AG04449 (cell line): ENCODE results near the gene VCL.
A peak's percentile ranks its signal among the peaks of the same experiment; 100 is the strongest.

Source experiments
- CTCF ChIA-PET: fragments of 350-600 bp; formaldehyde crosslinking; extraction: SDS; loops from one replicate; lab custom pipeline; 2021; ENCODE audit warnings: antibody characterized with exemption; lab: Yijun Ruan, JAX
- POLR2A ChIA-PET: fragments of 400-600, 350-600 bp; formaldehyde crosslinking; extraction: SDS; loops from one replicate; lab custom pipeline; 2020; ENCODE audit warnings: antibody characterized with exemption, inconsistent platforms; lab: Yijun Ruan, JAX
- DNase-seq: peaks from one replicate; pipeline ENCODE4 v3.0.0-alpha.2; 2010; ENCODE audit warnings: low read depth, low spot score
- H3K4me3 ChIP-seq: 2 replicates; pipeline ENCODE4 v1.5.1; 2011; ENCODE audit warnings: low read depth, mild to moderate bottlenecking, control low read depth, low read length
- CTCF ChIP-seq: IDR thresholded peaks from one replicate; pipeline ENCODE4 v1.5.1; 2011; ENCODE audit warnings: mild to moderate bottlenecking, moderate library complexity, low read length, control low read depth, inconsistent platforms; ENCODE audit not compliant: insufficient read depth; ENCODE audit errors: missing control alignments

VCL gene

GRCh38 chr10:74077416-74077815, 79.5 kb downstream of the VCL start:
- CTCF ChIA-PET, result interaction anchor here (1.3 to 6.2 kb wide), 4 partner anchors 78 to 197 kb away, joined by 3 to 87 read pairs (median 4); no protein-coding TSS in a partner anchor
- POLR2A ChIA-PET, result no interaction called here
- no peak overlapping the region for H3K4me3 ChIP-seq
- DNase-seq, result no peak
- no peak for TF ChIP-seq CTCF

- ChIA-PET POLR2A (no interaction called here), CTCF (interaction anchor here (1.7 to 7.1 kb wide), 4 partner anchors 16 to 190 kb away, joined by 4 to 87 read pairs (median 30); no protein-coding TSS in a partner anchor)
- no peak for DNase-seq
- TF ChIP-seq CTCF, result no peak
- H3K4me3 ChIP-seq, result no peak overlapping the region
Measured at GRCh38 chr10:74078037-74078436, 80.1 kb downstream of the VCL start.

- DNase-seq, result no peak
- ChIA-PET CTCF (interaction anchor here (1.0 to 7.1 kb wide), 15 partner anchors 11 to 231 kb away, joined by 3 to 87 read pairs (median 12); no protein-coding TSS in a partner anchor), POLR2A (interaction anchor here (1.4 kb wide), 1 partner anchor 81 kb away, joined by 6 read pairs; the partner anchor contains the start of gene VCL)
- TF ChIP-seq CTCF, result no peak
- H3K4me3 ChIP-seq, result no peak overlapping the region
Measured at GRCh38 chr10:74079028-74079935, 81.4 kb downstream of the VCL start.

- ChIA-PET CTCF (interaction anchor here (0.8 to 7.1 kb wide), 23 partner anchors 8 to 231 kb away, joined by 3 to 87 read pairs (median 10); no protein-coding TSS in a partner anchor), POLR2A (interaction anchor here (1.4 kb wide), 1 partner anchor 81 kb away, joined by 6 read pairs; the partner anchor contains the start of gene VCL)
- TF ChIP-seq CTCF, result no peak
- no peak overlapping the region for H3K4me3 ChIP-seq
- DNase-seq, result no peak
Measured at GRCh38 chr10:74079936-74080590, 82.1 kb downstream of the VCL start.

- CTCF ChIA-PET, result interaction anchor here (0.6 to 7.1 kb wide), 45 partner anchors 9 to 233 kb away, joined by 3 to 87 read pairs (median 4); no protein-coding TSS in a partner anchor
- peak; percentile 71 for TF ChIP-seq CTCF
- no peak overlapping the region for H3K4me3 ChIP-seq
- DNase-seq, result no peak
- POLR2A ChIA-PET, result interaction anchor here (1.2 kb wide), 1 partner anchor 82 kb away, joined by 4 read pairs; no protein-coding TSS in a partner anchor
Measured at GRCh38 chr10:74081192-74081803, 83.4 kb downstream of the VCL start.
